HepG2 (cell line): Measurements from ENCODE around the gene NSUN5. TPM values are rescaled to one million over a fixed set of nuclear protein-coding genes. Genes with fewer than 3 reads are reported as not detected.
A peak's percentile ranks its signal among the peaks of the same experiment; 100 is the strongest.
"Not testable (repeated sequence)": the region's sequence is repeated elsewhere in the genome, so short reads cannot be mapped to it uniquely, and the experiment has no call there.

ENCODE experiments used
- MXD1 ChIP-seq: sonication (generic); formaldehyde crosslinking; IDR thresholded peaks from 2 replicates; pipeline ENCODE4 v1.4.0; 2020; ENCODE audit warnings: mild to moderate bottlenecking, missing genetic modification reagents
- NFKB2 ChIP-seq: sonication (generic); formaldehyde crosslinking; IDR thresholded peaks from 2 replicates; pipeline ENCODE4 v1.4.0; 2020; ENCODE audit warnings: missing genetic modification reagents, borderline replicate concordance
- PAWR ChIP-seq: sonication (generic); formaldehyde crosslinking; IDR thresholded peaks from 2 replicates; pipeline ENCODE4 v1.4.0; 2020; ENCODE audit warnings: missing genetic modification reagents, mild to moderate bottlenecking, borderline replicate concordance
- RBFOX2 ChIP-seq: fragments of 200-400 bp; formaldehyde crosslinking; IDR thresholded peaks from 2 replicates; pipeline ENCODE4 v1.6.1; 2017; ENCODE audit warnings: low read depth, mild to moderate bottlenecking, low read length
- SMAD1 ChIP-seq: sonication (generic); formaldehyde crosslinking; IDR thresholded peaks from 2 replicates; pipeline ENCODE4 v1.4.0; 2020; ENCODE audit warnings: missing genetic modification reagents, low read depth, mild to moderate bottlenecking, borderline replicate concordance
- SOX6 ChIP-seq, 2 experiments: fragments of 450-650 bp in 1 of 2; sonication (generic) in 1 of 2; formaldehyde crosslinking in 1 of 2; IDR thresholded peaks; 2 replicates each; pipeline versions ENCODE4 v1.4.0 to v1.6.1; 2017 to 2020; ENCODE audit warnings: antibody characterized with exemption in 1 of 2, mild to moderate bottlenecking in 1 of 2, missing genetic modification reagents in 1 of 2
- STAG1 ChIP-seq: sonication (generic); formaldehyde crosslinking; IDR thresholded peaks from 2 replicates; pipeline ENCODE4 v1.4.0; 2020; ENCODE audit warnings: missing genetic modification reagents
- TFDP1 ChIP-seq: IDR thresholded peaks from 2 replicates; pipeline ENCODE4 v1.6.1; 2016; ENCODE audit warnings: missing compliant biosample characterization, missing genetic modification reagents, borderline replicate concordance
- ZFY ChIP-seq: sonication (generic); formaldehyde crosslinking; IDR thresholded peaks from 2 replicates; pipeline ENCODE4 v1.4.0; 2020; ENCODE audit warnings: missing genetic modification reagents
- ZNF292 ChIP-seq: sonication (generic); formaldehyde crosslinking; IDR thresholded peaks from 2 replicates; pipeline ENCODE4 v1.8.1; 2022; ENCODE audit warnings: mild to moderate bottlenecking, low read depth, missing genetic modification reagents, borderline replicate concordance
- ZNF574 ChIP-seq: sonication (generic); formaldehyde crosslinking; IDR thresholded peaks from 2 replicates; pipeline ENCODE4 v1.4.0; 2020; ENCODE audit warnings: missing genetic modification reagents
- ZNF777 ChIP-seq: sonication (generic); formaldehyde crosslinking; IDR thresholded peaks from 2 replicates; pipeline ENCODE4 v1.4.0; 2020; ENCODE audit warnings: missing genetic modification reagents
- polyA plus RNA-seq, 8 experiments: library from polyadenylated mRNA; depleted of rRNA in 3 of 8; stranded (reverse) in 7 of 8; unstranded in 1 of 8; fragments of >200 nt; fragmentation: Illumina TruSeq in 4 of 8; extraction: Trizol in 4 of 8; gene quantifications; 2 replicates each; pipeline versions ENCODE4 v1.2.1 to v1.2.3, GENCODE V29; 2011 to 2016; ENCODE audit warnings: low read depth in 4 of 8, missing spikeins in 1 of 8, mixed read lengths in 1 of 8; ENCODE audit not compliant: insufficient read depth in 1 of 8
- total RNA-seq, 5 experiments: library from RNA; depleted of rRNA; stranded (reverse); fragments of >200 nt; fragmentation: Illumina TruSeq; extraction: Trizol; gene quantifications; 2 replicates each; pipeline ENCODE4 v1.2.3, GENCODE V29; 2016; ENCODE audit warnings: low read depth in 1 of 5
- TF ChIP-seq, protein P1 (sequence below): sonication (generic); formaldehyde crosslinking; IDR thresholded peaks from 2 replicates; pipeline ENCODE4 v1.9.0; 2022; ENCODE audit warnings: missing genetic modification reagents, mild to moderate bottlenecking, borderline replicate concordance
- TF ChIP-seq, protein P2 (sequence below), 2 experiments: sonication (generic) in 1 of 2; formaldehyde crosslinking in 1 of 2; IDR thresholded peaks; 2 replicates each; pipeline versions ENCODE4 v1.5.1 to v1.6.1; 2011 to 2020; ENCODE audit warnings: borderline replicate concordance in 1 of 2, low read depth in 1 of 2, low read length in 1 of 2, mild to moderate bottlenecking in 1 of 2, missing genetic modification reagents in 1 of 2, moderate library complexity in 1 of 2
- TF ChIP-seq, protein P3 (sequence below): sonication (generic); formaldehyde crosslinking; conservative IDR thresholded peaks from 2 replicates; pipeline ENCODE4 v1.8.0; 2022; ENCODE audit warnings: mild to moderate bottlenecking, moderate library complexity, missing genetic modification reagents

Gene NSUN5
- total and polyA plus RNA-seq, 2 of the 13 experiments (the other 11 are each of a cell fraction or from before 2014, with no cell fraction given), result 19.9 to 35.8 TPM

GRCh38 chr7:73324081-73324845, 15.6 kb upstream of the NSUN5 start (continued):
- TF ChIP-seq ZNF574 (CRISPR knock-in tag) (peak; percentile 55; the same call in 1 of the 2 replicates), ZNF777 (CRISPR knock-in tag) (peak; percentile 74), TFDP1 (CRISPR knock-in tag) (0 out of 2 replicates have a peak, but pooled peaks have one; percentile 38), NFKB2 (peak; percentile 68; the same call in 1 of the 2 replicates), ZFY (peak; percentile 34; the same call in 1 of the 2 replicates), MXD1 (CRISPR knock-in tag) (peak; percentile 61; the same call in 1 of the 2 replicates), SMAD1 (CRISPR knock-in tag) (0 out of 2 replicates have a peak, but pooled peaks have one; percentile 52), ZNF292 (peak; percentile 59; the same call in 1 of the 2 replicates), STAG1 (CRISPR knock-in tag) (peak; percentile 81), PAWR (CRISPR knock-in tag) (0 out of 2 replicates have a peak, but pooled peaks have one; percentile 18), RBFOX2 (peak; percentile 63), SOX6 (CRISPR knock-in tag; IDR thresholded peaks at IDR 0.05) (peak; percentile 27; the same call in 1 of the 2 replicates)
- TF ChIP-seq, protein P1, sequence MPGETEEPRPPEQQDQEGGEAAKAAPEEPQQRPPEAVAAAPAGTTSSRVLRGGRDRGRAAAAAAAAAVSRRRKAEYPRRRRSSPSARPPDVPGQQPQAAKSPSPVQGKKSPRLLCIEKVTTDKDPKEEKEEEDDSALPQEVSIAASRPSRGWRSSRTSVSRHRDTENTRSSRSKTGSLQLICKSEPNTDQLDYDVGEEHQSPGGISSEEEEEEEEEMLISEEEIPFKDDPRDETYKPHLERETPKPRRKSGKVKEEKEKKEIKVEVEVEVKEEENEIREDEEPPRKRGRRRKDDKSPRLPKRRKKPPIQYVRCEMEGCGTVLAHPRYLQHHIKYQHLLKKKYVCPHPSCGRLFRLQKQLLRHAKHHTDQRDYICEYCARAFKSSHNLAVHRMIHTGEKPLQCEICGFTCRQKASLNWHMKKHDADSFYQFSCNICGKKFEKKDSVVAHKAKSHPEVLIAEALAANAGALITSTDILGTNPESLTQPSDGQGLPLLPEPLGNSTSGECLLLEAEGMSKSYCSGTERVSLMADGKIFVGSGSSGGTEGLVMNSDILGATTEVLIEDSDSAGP (CRISPR knock-in tag), result peak; percentile 72; the same call in 1 of the 2 replicates
- TF ChIP-seq, protein P2, sequence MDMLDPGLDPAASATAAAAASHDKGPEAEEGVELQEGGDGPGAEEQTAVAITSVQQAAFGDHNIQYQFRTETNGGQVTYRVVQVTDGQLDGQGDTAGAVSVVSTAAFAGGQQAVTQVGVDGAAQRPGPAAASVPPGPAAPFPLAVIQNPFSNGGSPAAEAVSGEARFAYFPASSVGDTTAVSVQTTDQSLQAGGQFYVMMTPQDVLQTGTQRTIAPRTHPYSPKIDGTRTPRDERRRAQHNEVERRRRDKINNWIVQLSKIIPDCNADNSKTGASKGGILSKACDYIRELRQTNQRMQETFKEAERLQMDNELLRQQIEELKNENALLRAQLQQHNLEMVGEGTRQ (IDR thresholded peaks at IDR 0.05; ENCODE audit: low read depth, low read length), result peak; percentile 46; the same call in 1 of the 2 replicates
- TF ChIP-seq, protein P2 (CRISPR knock-in tag; IDR thresholded peaks at IDR 0.05; ENCODE audit: borderline replicate concordance), result not testable (repeated sequence)
- TF ChIP-seq, protein P3, sequence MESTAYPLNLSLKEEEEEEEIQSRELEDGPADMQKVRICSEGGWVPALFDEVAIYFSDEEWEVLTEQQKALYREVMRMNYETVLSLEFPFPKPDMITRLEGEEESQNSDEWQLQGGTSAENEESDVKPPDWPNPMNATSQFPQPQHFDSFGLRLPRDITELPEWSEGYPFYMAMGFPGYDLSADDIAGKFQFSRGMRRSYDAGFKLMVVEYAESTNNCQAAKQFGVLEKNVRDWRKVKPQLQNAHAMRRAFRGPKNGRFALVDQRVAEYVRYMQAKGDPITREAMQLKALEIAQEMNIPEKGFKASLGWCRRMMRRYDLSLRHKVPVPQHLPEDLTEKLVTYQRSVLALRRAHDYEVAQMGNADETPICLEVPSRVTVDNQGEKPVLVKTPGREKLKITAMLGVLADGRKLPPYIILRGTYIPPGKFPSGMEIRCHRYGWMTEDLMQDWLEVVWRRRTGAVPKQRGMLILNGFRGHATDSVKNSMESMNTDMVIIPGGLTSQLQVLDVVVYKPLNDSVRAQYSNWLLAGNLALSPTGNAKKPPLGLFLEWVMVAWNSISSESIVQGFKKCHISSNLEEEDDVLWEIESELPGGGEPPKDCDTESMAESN, result 0 out of 2 replicates have a peak, but pooled peaks have one; percentile 22
- not testable (repeated sequence) for TF ChIP-seq SOX6 (IDR thresholded peaks at IDR 0.05)
